ENCODE results near the gene VPS9D1.

VPS9D1 gene

GRCh38 chr16:89733322-89733721 lies 12.6 kb upstream of the VPS9D1 start:
- no peaks in the 10 kb centered on the region for H3K9me3 ChIP-seq (ENCODE audit: control insufficient read depth in 2 of 2, low read length in 2 of 2)
- H3K27ac ChIP-seq (ENCODE audit: low read depth in 2 of 2, low read length in 2 of 2), result no peak overlapping the region
- H3K4me1 ChIP-seq (ENCODE audit: control insufficient read depth in 2 of 2, insufficient read depth in 2 of 2, low read length in 2 of 2), result no peaks in the 10 kb centered on the region
- peaks cover 78 to 82% of the 10 kb centered on the region in 2 donors for H3K36me3 ChIP-seq (ENCODE audit: control insufficient read depth in 2 of 2, insufficient read depth in 2 of 2, low read length in 2 of 2)
- H3K4me3 ChIP-seq (ENCODE audit: low read length in 2 of 2), result no peak overlapping the region
- H3K9ac ChIP-seq (ENCODE audit: low read depth in 1 of 2, low read length in 2 of 2), result no peak overlapping the region
- no peaks in the 10 kb centered on the region for H3K27me3 ChIP-seq (ENCODE audit: control insufficient read depth in 2 of 2, insufficient read depth in 2 of 2, low read length in 2 of 2)

- H3K27me3 ChIP-seq (ENCODE audit: control insufficient read depth in 2 of 2, insufficient read depth in 2 of 2, low read length in 2 of 2), result no peaks in the 10 kb centered on the region
- H3K36me3 ChIP-seq (ENCODE audit: control insufficient read depth in 2 of 2, insufficient read depth in 2 of 2, low read length in 2 of 2), result peaks cover 75 to 80% of the 10 kb centered on the region in 2 donors
- no peaks in the 10 kb centered on the region for H3K4me1 ChIP-seq (ENCODE audit: control insufficient read depth in 2 of 2, insufficient read depth in 2 of 2, low read length in 2 of 2)
- H3K9ac ChIP-seq (ENCODE audit: low read depth in 1 of 2, low read length in 2 of 2), result no peak overlapping the region
- H3K27ac ChIP-seq (ENCODE audit: low read depth in 2 of 2, low read length in 2 of 2), result no peak overlapping the region
- H3K4me3 ChIP-seq (ENCODE audit: low read length in 2 of 2), result no peak overlapping the region
- no peaks in the 10 kb centered on the region for H3K9me3 ChIP-seq (ENCODE audit: control insufficient read depth in 2 of 2, low read length in 2 of 2)
These were observed 12.2 kb upstream of the VPS9D1 start for GRCh38 chr16:89732918-89733242.

GRCh38 chr16:89732142-89732917 lies 11.6 kb upstream of the VPS9D1 start:
- no peaks in the 10 kb centered on the region for H3K9me3 ChIP-seq (ENCODE audit: control insufficient read depth in 2 of 2, low read length in 2 of 2)
- H3K4me1 ChIP-seq (ENCODE audit: control insufficient read depth in 2 of 2, insufficient read depth in 2 of 2, low read length in 2 of 2), result no peaks in the 10 kb centered on the region
- peaks cover 76 to 80% of the 10 kb centered on the region in 2 donors for H3K36me3 ChIP-seq (ENCODE audit: control insufficient read depth in 2 of 2, insufficient read depth in 2 of 2, low read length in 2 of 2)
- no peak overlapping the region for H3K27ac ChIP-seq (ENCODE audit: low read depth in 2 of 2, low read length in 2 of 2)
- H3K27me3 ChIP-seq (ENCODE audit: control insufficient read depth in 2 of 2, insufficient read depth in 2 of 2, low read length in 2 of 2), result no peaks in the 10 kb centered on the region
- no peak overlapping the region for H3K4me3 ChIP-seq (ENCODE audit: low read length in 2 of 2)
- no peak overlapping the region for H3K9ac ChIP-seq (ENCODE audit: low read depth in 1 of 2, low read length in 2 of 2)

- Histone ChIP-seq H3K4me3 (ENCODE audit: low read length in 2 of 2) (no peak overlapping the region), H3K9me3 (ENCODE audit: control insufficient read depth in 2 of 2, low read length in 2 of 2) (no peaks in the 10 kb centered on the region), H3K9ac (ENCODE audit: low read depth in 1 of 2, low read length in 2 of 2) (no peak overlapping the region), H3K27me3 (ENCODE audit: control insufficient read depth in 2 of 2, insufficient read depth in 2 of 2, low read length in 2 of 2) (no peaks in the 10 kb centered on the region), H3K36me3 (ENCODE audit: control insufficient read depth in 2 of 2, insufficient read depth in 2 of 2, low read length in 2 of 2) (peaks cover 72 to 75% of the 10 kb centered on the region in 2 donors), H3K27ac (ENCODE audit: low read depth in 2 of 2, low read length in 2 of 2) (no peak overlapping the region), H3K4me1 (ENCODE audit: control insufficient read depth in 2 of 2, insufficient read depth in 2 of 2, low read length in 2 of 2) (no peaks in the 10 kb centered on the region)
These were observed 10.0 kb upstream of the VPS9D1 start for GRCh38 chr16:89730610-89731234.

- Histone ChIP-seq H3K9me3 (ENCODE audit: control insufficient read depth in 2 of 2, low read length in 2 of 2) (no peaks in the 10 kb centered on the region), H3K4me3 (ENCODE audit: low read length in 2 of 2) (no peak overlapping the region), H3K27me3 (ENCODE audit: control insufficient read depth in 2 of 2, insufficient read depth in 2 of 2, low read length in 2 of 2) (no peaks in the 10 kb centered on the region), H3K27ac (ENCODE audit: low read depth in 2 of 2, low read length in 2 of 2) (no peak overlapping the region), H3K4me1 (ENCODE audit: control insufficient read depth in 2 of 2, insufficient read depth in 2 of 2, low read length in 2 of 2) (no peaks in the 10 kb centered on the region), H3K36me3 (ENCODE audit: control insufficient read depth in 2 of 2, insufficient read depth in 2 of 2, low read length in 2 of 2) (peaks cover 68 to 69% of the 10 kb centered on the region in 2 donors), H3K9ac (ENCODE audit: low read depth in 1 of 2, low read length in 2 of 2) (no peak overlapping the region)
These were observed 9.3 kb upstream of the VPS9D1 start for GRCh38 chr16:89729863-89730593.

GRCh38 chr16:89729293-89729692 lies 8.6 kb upstream of the VPS9D1 start:
- Histone ChIP-seq H3K36me3 (ENCODE audit: control insufficient read depth in 2 of 2, insufficient read depth in 2 of 2, low read length in 2 of 2) (peaks cover 66 to 71% of the 10 kb centered on the region in 2 donors), H3K4me1 (ENCODE audit: control insufficient read depth in 2 of 2, insufficient read depth in 2 of 2, low read length in 2 of 2) (peaks cover 0 to 2% of the 10 kb centered on the region in 2 donors), H3K27me3 (ENCODE audit: control insufficient read depth in 2 of 2, insufficient read depth in 2 of 2, low read length in 2 of 2) (no peaks in the 10 kb centered on the region)

GRCh38 chr16:89727406-89728120 lies 6.9 kb upstream of the VPS9D1 start:
- H3K36me3 ChIP-seq (ENCODE audit: control insufficient read depth in 2 of 2, insufficient read depth in 2 of 2, low read length in 2 of 2), result peaks cover 63 to 69% of the 10 kb centered on the region in 2 donors
- H3K4me3 ChIP-seq (ENCODE audit: low read length in 2 of 2), result no peak overlapping the region
- H3K4me1 ChIP-seq (ENCODE audit: control insufficient read depth in 2 of 2, insufficient read depth in 2 of 2, low read length in 2 of 2), result peaks cover 15 to 16% of the 10 kb centered on the region in 2 donors
- no peak overlapping the region for H3K27ac ChIP-seq (ENCODE audit: low read depth in 2 of 2, low read length in 2 of 2)
- no peaks in the 10 kb centered on the region for H3K27me3 ChIP-seq (ENCODE audit: control insufficient read depth in 2 of 2, insufficient read depth in 2 of 2, low read length in 2 of 2)
- H3K9ac ChIP-seq (ENCODE audit: low read depth in 1 of 2, low read length in 2 of 2), result no peak overlapping the region
- no peaks in the 10 kb centered on the region for H3K9me3 ChIP-seq (ENCODE audit: control insufficient read depth in 2 of 2, low read length in 2 of 2)

More at GRCh38 chr16:89729293-89729692, 8.6 kb upstream of the VPS9D1 start:
- no peak overlapping the region for H3K4me3 ChIP-seq (ENCODE audit: low read length in 2 of 2)
- no peak overlapping the region for H3K9ac ChIP-seq (ENCODE audit: low read depth in 1 of 2, low read length in 2 of 2)
- H3K27ac ChIP-seq (ENCODE audit: low read depth in 2 of 2, low read length in 2 of 2), result no peak overlapping the region
- no peaks in the 10 kb centered on the region for H3K9me3 ChIP-seq (ENCODE audit: control insufficient read depth in 2 of 2, low read length in 2 of 2)

- H3K27ac ChIP-seq (ENCODE audit: low read depth in 2 of 2, low read length in 2 of 2), result peak overlapping the region; percentile 97 to 99
- H3K4me3 ChIP-seq (ENCODE audit: low read length in 2 of 2), result peak overlapping the region; percentile 65 to 82
- H3K36me3 ChIP-seq (ENCODE audit: control insufficient read depth in 2 of 2, insufficient read depth in 2 of 2, low read length in 2 of 2), result peaks cover 26 to 35% of the 10 kb centered on the region in 2 donors
- H3K9me3 ChIP-seq (ENCODE audit: control insufficient read depth in 2 of 2, low read length in 2 of 2), result no peaks in the 10 kb centered on the region
- H3K9ac ChIP-seq (ENCODE audit: low read depth in 1 of 2, low read length in 2 of 2), result peak overlapping the region in 1 of 2 donors; percentile 65
- peaks cover 28 to 30% of the 10 kb centered on the region in 2 donors for H3K4me1 ChIP-seq (ENCODE audit: control insufficient read depth in 2 of 2, insufficient read depth in 2 of 2, low read length in 2 of 2)
- H3K27me3 ChIP-seq (ENCODE audit: control insufficient read depth in 2 of 2, insufficient read depth in 2 of 2, low read length in 2 of 2), result no peaks in the 10 kb centered on the region
These were observed 2.9 kb upstream of the VPS9D1 start for GRCh38 chr16:89723279-89724250.

Data from mucosa of rectum (tissue), 2 donors.